Heart left ventricle (tissue), 16 donors: ENCODE results near the gene C1orf116. TPM values are rescaled to one million over a fixed set of nuclear protein-coding genes. Genes with fewer than 3 reads are reported as not detected.

ENCODE experiments used
- ATAC-seq, 4 donors: fragments of 200-7000 bp; cut with Tn5 transposase; one replicate each; pipeline ENCODE4 v1.9.1; 2020 to 2022; ENCODE audit warnings: moderate library complexity in 4 of 4, mild to moderate bottlenecking in 3 of 4, moderate number of reproducible peaks in 1 of 4
- DNase-seq, 5 donors: peaks; one replicate each; pipeline ENCODE4 v3.0.0-alpha.2; 2020
- H3K27ac ChIP-seq, 12 donors: fragments of 200-600 bp; sonication (generic) in 4 of 12; one replicate each; pipeline versions ENCODE4 v1.5.0 to v1.8.0; 2016 to 2022; ENCODE audit warnings: mild to moderate bottlenecking in 2 of 12
- H3K27me3 ChIP-seq, 9 donors: fragments of 200-600 bp; sonication (generic) in 2 of 9; one replicate each; pipeline versions ENCODE4 v1.5.1 to v1.8.0; 2016 to 2022; ENCODE audit warnings: mild to moderate bottlenecking in 3 of 9
- H3K36me3 ChIP-seq, 9 donors: fragments of 200-600 bp; sonication (generic) in 2 of 9; one replicate each; pipeline versions ENCODE4 v1.5.0 to v1.8.0; 2018 to 2022; ENCODE audit warnings: mild to moderate bottlenecking in 2 of 9
- H3K4me1 ChIP-seq, 12 donors: fragments of 200-600 bp; sonication (generic) in 4 of 12; one replicate each; pipeline versions ENCODE4 v1.5.0 to v1.8.0; 2016 to 2022; ENCODE audit warnings: mild to moderate bottlenecking in 3 of 12
- H3K4me3 ChIP-seq, 12 donors: fragments of 200-600 bp; sonication (generic) in 4 of 12; one replicate each; pipeline versions ENCODE4 v1.5.0 to v1.8.0; 2017 to 2022; ENCODE audit warnings: mild to moderate bottlenecking in 9 of 12, moderate library complexity in 4 of 12
- H3K9me3 ChIP-seq, 12 donors: fragments of 200-600 bp; sonication (generic) in 4 of 12; one replicate each; pipeline versions ENCODE4 v1.5.0 to v1.8.0; 2016 to 2022; ENCODE audit warnings: mild to moderate bottlenecking in 1 of 12
- POLR2A ChIP-seq, 2 donors: fragments of 450-650 bp; IDR thresholded peaks; one replicate each; pipeline ENCODE4 v1.6.1; 2017; ENCODE audit warnings: antibody characterized with exemption in 2 of 2, mild to moderate bottlenecking in 2 of 2, moderate library complexity in 2 of 2
- WGBS, 4 donors: extraction: QIAGEN DNeasy Blood & Tissue Kit in 2 of 4; methylation state at CpG; one replicate each; pipeline versions ENCODE4 v1.1.5 to v1.1.7; 2013 to 2018; 5-methylcytosine and 5-hydroxymethylcytosine counted together
- intact Hi-C, 10 donors: fragments of 100-400 bp; cut with DNase I; formaldehyde crosslinking; loops; one replicate each; pipeline versions ENCODE4 v1.11.1 to v1.14.2; 2022
- polyA plus RNA-seq, 2 donors: library from polyadenylated mRNA; stranded (reverse); fragments of 200-250 nt; gene quantifications; one replicate each; pipeline ENCODE4 v1.2.3, GENCODE V29; 2013
- total RNA-seq, 9 donors: library from RNA; depleted of rRNA in 2 of 9; stranded (reverse); fragments of >200 nt in 2 of 9; fragmentation: NEBNext Ultra II Directional in 3 of 9; extraction: Animal tissue kit (Norgen Biotek cat#: 25700) in 3 of 9; gene quantifications; one replicate each; pipeline versions ENCODE4 v1.1.0 to v1.2.4, GENCODE V29; 2016 to 2023
- TF ChIP-seq, protein P1 (sequence below), 12 donors: fragments of 200-600 bp; sonication (generic) in 4 of 12; IDR thresholded peaks; one replicate each; pipeline versions ENCODE4 v1.5.0 to v1.8.0; 2018 to 2022; ENCODE audit warnings: antibody characterized with exemption in 12 of 12, mild to moderate bottlenecking in 5 of 12
- donor health status: ischemic (EF 13 %, LVEDD 7.1; RV severe dilation, severe dysfunction).
- donor health status: healthy with polysubstance abuse.
- donor health status: DM: no; HTN: yes; CAD: no.
- donor health status: DM: no; HTN: no; CAD: no.
- donor health status: ischemic (EF 25% LVEDD 6.9; RV normal size, moderate dysfunction).
- donor health status: ischemic (EF 25% LVEDD 5.7; RV mildly dilated, moderate dysfunction).
- donor health status: healthy.
- donor health status: DM: yes; HTN: yes; CAD: no.
- donor health status: ischemic (EF 35%, LVEDD 5.7; RV mildly dilated, moderate dysfunction).
- donor health status: nonischemic (EF 11% LVEDD 7.7; RV severe dilation, severe dysfunction).
- donor health status: DM: yes; HTN: yes; CAD: no.
- donor health status: PGD.
- donor health status: ischemic (EF 29% LVEDD 5.4; RV normal size, mild dysfunction).
- donor health status: nonischemic (EF 23%, LVEDD 6.1; RV moderate dilation, normal function).

Gene C1orf116
- total and polyA plus RNA-seq, 11 donors: 0.08 to 3.3 (median 0.60) TPM

DNA sequence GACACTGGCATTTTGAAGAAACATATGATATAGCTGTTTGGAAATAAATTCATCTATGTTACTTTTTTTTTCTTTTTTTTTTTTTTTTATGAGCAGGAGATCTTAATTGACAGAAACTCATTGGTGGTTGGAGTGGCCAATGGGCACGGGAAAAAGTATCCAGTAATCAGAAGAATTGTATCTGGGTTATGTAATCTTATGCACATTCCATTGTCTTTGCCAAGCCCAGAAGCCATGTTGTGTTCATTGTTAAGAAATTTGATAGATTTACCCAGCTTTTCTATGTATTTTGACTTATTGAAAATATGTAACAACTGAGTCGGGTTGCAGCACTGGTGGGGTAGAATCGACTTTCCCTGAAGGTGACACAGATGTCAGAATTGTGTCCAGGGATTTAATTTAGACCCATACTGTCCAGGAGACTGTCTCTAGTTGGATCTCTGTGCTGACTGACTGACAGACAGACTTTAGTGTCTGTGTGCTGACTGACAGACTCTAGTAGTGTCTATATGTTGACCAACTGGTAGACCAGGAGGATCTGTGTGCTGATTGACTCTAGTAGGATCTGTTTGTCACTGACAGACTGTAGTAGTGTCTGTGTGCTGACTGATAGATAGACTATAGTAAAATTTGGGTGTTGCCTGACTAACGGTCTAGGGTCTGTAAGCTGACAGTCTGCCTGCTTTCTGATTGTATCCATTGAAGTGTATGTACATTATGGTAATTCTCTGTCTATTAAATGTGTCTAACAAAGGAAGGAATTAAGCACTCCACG is 43.8 kb upstream of the C1orf116 start:
- ATAC-seq: peak in 1 of 4 donors; percentile 22
- no peaks in the 10 kb centered on the region for H3K27me3 ChIP-seq
- no peak overlapping the region for H3K4me3 ChIP-seq
- TF ChIP-seq POLR2A (IDR thresholded peaks at IDR 0.05): no peak
- TF ChIP-seq, protein P1, sequence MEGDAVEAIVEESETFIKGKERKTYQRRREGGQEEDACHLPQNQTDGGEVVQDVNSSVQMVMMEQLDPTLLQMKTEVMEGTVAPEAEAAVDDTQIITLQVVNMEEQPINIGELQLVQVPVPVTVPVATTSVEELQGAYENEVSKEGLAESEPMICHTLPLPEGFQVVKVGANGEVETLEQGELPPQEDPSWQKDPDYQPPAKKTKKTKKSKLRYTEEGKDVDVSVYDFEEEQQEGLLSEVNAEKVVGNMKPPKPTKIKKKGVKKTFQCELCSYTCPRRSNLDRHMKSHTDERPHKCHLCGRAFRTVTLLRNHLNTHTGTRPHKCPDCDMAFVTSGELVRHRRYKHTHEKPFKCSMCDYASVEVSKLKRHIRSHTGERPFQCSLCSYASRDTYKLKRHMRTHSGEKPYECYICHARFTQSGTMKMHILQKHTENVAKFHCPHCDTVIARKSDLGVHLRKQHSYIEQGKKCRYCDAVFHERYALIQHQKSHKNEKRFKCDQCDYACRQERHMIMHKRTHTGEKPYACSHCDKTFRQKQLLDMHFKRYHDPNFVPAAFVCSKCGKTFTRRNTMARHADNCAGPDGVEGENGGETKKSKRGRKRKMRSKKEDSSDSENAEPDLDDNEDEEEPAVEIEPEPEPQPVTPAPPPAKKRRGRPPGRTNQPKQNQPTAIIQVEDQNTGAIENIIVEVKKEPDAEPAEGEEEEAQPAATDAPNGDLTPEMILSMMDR (IDR thresholded peaks at IDR 0.05): no peak
- H3K36me3 ChIP-seq: peaks cover 0 to 88% (median 41%) of the 10 kb centered on the region in 9 donors
- no peak for DNase-seq
- H3K4me1 ChIP-seq: peaks cover 0 to 64% (median 11%) of the 10 kb centered on the region in 12 donors
- intact Hi-C loops: loop anchor here in 5 of 10 donors (2.0 to 10.0 kb wide), 3 partner anchors 26 to 164 kb away; partner anchors contain the start of gene YOD1 (in 3 of the 5)
- peak overlapping the region in 6 of 12 donors; percentile 25 to 66 (median 32) for H3K27ac ChIP-seq
- 56 to 66% (median 57%) methylated on average over 5 of the region's 5 CpGs for WGBS, 4 donors
- no peaks in the 10 kb centered on the region for H3K9me3 ChIP-seq

DNA sequence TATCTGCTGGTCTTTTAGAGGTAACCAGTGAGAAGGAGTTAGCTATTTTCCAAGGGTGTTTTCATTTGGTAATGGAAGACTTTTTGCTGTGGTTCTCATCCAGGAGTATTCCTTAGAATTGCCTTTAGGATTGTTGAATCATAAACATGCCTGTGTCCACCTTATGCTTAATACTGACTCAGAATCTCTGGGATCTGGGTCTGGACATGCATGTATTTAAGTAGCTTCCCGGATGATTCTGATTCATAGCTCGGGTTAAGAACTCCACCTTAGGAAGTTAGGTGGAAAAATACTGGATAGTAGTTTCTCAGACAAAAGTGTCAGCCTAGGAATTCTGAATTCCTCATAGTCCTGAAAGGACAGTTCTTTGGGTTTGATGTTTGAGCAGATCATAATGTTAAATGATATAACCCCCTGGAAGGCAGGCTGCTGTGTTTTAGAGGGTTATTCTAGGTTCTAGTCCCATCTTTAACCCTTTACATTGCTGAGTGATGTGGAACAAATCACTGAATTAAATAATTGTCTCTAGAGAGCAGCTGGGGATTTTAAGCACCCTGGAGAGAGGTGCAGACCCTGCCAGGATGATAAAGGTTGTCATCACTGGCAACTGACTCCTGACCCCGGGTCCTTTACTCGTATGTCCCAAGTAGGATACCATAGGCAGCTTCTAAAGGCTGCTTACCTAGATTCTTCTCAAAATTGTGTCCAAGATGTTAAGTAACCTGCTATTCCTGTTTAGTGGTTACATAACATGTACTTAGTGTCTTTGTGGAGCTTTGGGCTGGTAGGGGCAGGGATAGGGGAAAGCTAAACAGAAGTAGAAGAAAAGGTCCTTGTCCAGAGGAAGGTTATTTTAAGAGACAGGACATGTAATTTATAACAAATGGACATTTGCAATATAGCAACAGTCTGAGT is 41.6 kb upstream of the C1orf116 start:
- TF ChIP-seq, protein P1 (IDR thresholded peaks at IDR 0.05): no peak
- no peak for TF ChIP-seq POLR2A (IDR thresholded peaks at IDR 0.05)
- Histone ChIP-seq H3K4me1 (peaks cover 0 to 86% (median 20%) of the 10 kb centered on the region in 12 donors), H3K9me3 (no peaks in the 10 kb centered on the region), H3K36me3 (peaks cover 0 to 88% (median 54%) of the 10 kb centered on the region in 9 donors), H3K27me3 (no peaks in the 10 kb centered on the region), H3K4me3 (no peak overlapping the region), H3K27ac (peak overlapping the region in 2 of 12 donors; percentile 3 to 18)
- intact Hi-C loops: loop anchor here in 1 of 10 donors (10.0 kb wide), 1 partner anchor 159 kb away; no protein-coding TSS in a partner anchor
- 40 to 54% (median 48%) methylated on average over 4 of the region's 4 CpGs for WGBS, 4 donors
- ATAC-seq (no peak), DNase-seq (no peak)

DNA sequence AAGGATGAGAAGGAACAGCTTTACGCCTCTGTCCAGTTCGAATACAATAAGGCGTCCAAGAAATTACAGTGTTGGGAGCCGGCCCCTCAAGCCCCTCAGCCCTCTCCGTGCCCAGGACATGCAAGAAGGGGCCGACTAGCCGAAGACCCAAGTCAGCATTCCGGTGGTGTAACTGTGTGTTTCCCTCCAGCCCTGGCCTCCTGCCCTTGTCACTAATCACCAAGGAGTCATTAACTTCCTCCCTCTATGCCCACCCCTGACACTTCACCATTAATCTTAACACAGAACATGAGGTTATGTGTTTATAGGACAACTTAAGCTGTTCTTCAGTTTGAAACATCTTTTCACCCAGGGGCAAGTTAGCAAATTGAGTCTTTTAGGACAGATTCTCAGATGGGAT is 39.7 kb upstream of the C1orf116 start:
- peak overlapping the region in 2 of 12 donors; percentile 78 to 83 for H3K27ac ChIP-seq
- intact Hi-C loops: loop anchor here in 1 of 10 donors (10.0 kb wide), 1 partner anchor 157 kb away; no protein-coding TSS in a partner anchor
- no peaks in the 10 kb centered on the region for H3K9me3 ChIP-seq
- no peak for TF ChIP-seq POLR2A (IDR thresholded peaks at IDR 0.05)
- TF ChIP-seq, protein P1 (IDR thresholded peaks at IDR 0.05): no peak
- H3K4me3 ChIP-seq: no peak overlapping the region
- DNase-seq: no peak
- peaks cover 0 to 89% (median 15%) of the 10 kb centered on the region in 12 donors for H3K4me1 ChIP-seq
- WGBS, 4 donors: 80 to 85% (median 84%) methylated on average over 8 of the region's 8 CpGs
- ATAC-seq: no peak
- H3K27me3 ChIP-seq: no peaks in the 10 kb centered on the region
- peaks cover 0 to 95% (median 66%) of the 10 kb centered on the region in 9 donors for H3K36me3 ChIP-seq
